CD4-positive, alpha-beta T cell treated with Interleukin-6 at 100 ng/mL for 8 hours (primary cell): ENCODE results near the gene PTPRB.
"Not testable (repeated sequence)": the region's sequence is repeated elsewhere in the genome, so short reads cannot be mapped to it uniquely, and the experiment has no call there.

ENCODE experiments used
- DNase-seq: peaks from one replicate; pipeline ENCODE4 v3.0.0-alpha.2; 2020; ENCODE audit warnings: mixed read lengths, low spot score

The PTPRB gene

DNA sequence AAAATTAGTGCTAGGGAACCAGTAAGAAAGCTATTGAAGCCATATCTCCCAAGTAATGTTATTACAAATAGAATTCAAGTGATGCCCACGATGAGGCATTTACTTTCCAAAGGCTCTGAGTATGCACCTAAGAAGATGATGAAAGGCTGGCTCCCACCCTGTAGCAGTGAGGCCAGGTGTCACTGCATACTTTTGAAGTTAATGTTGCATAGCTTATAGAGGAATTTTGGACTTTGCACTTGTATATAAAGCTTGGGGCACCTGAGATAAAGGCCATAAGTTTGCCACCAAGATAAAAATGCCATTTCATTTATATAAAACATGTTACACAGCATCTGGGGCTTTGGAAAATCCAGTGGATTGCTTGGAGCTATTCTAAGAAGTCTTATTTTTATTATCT, 96.2 kb downstream of the PTPRB start:
- no peak for DNase-seq

DNA sequence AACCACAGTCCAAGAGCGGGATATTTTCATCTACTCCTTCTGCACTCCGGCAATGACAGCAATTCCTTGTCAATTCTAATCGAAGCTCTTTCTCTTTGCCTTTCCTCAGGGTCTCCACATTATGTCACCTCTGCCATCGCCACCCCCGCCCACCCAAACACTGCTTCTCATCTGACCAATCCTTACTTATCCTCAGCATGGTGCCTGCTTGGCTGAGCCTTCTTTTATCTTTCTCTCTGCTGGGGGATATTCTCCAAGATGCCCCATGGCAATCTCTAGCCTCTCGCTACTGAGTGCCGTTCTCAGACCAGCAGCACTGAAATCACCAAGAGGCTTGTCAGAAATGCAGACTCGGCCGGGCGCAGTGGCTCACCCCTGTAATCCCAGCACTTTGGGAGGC, 100.6 kb downstream of the PTPRB start:
- no peak for DNase-seq

DNA sequence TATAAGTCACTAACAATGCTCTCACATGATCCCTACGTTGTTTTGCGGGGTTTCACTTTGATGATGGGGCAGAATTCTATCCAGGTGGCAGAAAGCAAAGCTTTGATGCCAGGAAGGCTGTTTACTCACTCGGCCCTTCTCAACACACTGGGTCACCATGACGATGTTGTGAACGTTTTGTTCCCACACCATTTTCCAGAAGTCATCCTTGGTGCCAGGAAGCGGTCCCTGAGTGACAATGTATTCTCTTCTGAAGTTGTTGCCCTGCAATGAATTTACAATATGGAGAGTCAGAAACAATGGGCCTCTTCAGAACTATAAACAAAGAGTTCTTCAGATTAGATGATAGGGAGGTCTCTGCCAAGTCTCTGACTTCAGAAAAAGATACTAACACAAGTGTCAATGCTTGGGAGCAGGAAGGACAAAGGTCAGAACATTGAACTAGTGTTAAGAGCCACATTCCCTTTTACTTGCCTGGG, 101.3 kb downstream of the PTPRB start:
- no peak for DNase-seq

DNA sequence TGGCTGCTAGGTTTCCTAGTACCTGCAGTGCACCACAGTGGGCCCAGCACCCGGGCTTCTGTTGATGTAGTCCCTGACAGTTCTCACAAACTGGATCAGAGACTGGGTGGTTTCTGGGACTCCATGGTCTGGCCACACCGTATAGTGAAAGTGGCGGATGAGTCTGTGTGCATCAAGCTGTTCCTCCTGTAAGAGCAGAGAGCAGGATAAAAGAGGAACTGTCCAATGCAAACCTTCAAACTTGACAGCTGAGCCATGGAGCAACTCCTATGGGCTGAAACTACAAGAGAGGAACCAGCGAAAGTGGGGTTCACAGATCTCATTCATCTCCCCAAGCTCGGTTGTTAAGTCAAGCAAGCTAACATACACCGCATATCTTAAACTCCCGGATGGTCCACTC, 102.8 kb downstream of the PTPRB start:
- DNase-seq: no peak

DNA sequence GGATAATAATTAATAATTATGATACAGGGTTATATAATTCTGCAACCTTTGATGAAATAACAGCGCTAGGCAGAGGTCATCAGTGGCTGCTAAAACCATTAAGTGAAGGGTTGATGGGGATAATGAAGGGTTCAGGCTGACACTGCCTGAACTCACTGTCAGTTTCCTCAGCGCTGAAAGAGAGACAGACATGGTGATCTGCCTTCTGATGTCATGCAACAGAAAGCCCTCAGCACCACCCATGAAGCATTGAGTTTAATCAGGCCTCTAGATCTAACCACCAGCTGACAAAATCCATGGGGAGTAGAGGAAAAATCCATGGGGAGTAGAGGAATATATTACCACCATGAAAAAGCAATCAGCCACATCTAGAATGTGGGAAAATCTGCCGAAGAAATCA, 107.6 kb downstream of the PTPRB start:
- no peak for DNase-seq

DNA sequence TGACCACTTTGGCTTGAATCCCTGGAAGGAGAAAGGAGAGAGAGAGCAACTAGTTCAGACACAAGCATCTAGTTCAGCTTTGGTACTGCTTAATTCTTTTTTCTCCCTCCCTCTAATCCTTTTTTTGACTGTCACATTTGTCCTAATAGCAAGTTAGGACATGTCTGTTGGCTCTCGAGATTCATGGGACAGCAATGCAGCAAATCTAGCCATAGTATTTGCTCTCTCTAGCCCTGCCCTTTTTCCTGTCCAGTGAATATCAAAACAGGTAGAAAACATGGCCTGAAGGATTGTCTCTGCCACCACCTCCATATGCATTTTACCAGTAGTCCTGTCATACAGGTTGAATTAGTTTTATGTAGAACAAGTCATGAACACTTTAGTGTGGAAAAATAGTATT, 116.4 kb downstream of the PTPRB start:
- DNase-seq: no peak

DNA sequence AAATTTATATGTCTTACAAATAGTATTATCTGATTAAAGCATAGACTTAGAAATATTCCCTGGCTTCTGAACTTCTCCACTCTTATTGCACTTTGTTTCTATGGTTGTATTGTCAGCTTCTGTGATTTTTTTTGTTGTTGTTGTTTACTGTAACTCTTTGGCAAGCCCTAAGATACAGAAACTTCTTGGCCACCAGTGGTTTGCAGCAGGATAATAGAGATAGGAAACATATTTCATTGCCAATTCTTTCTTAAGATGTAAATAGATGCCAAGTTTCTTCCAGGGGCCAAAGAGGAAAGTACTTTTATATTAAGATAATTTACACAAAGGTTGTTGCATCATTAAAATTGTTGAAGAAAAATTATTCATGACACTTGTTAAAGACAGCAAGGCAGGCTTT, 123.8 kb downstream of the PTPRB start:
- no peak for DNase-seq

DNA sequence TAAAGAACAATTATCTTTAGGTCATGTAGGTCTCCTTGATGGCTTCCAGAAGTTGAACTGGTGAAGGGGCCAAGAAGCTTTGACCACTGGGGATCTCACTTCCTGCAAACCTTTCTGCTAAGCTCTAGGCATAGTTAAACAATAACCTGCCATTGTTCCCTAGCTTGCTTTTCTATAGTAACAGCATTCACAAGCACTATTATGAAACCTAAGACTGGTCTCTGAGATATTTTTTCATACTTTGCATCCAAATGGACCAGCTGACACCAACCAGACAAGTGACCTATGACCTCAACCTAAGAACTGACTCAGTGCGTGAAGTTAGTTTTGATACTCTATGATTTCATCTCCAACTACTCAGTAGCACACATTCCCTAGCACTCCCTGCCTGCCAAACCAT, 129.1 kb downstream of the PTPRB start:
- no peak for DNase-seq

DNA sequence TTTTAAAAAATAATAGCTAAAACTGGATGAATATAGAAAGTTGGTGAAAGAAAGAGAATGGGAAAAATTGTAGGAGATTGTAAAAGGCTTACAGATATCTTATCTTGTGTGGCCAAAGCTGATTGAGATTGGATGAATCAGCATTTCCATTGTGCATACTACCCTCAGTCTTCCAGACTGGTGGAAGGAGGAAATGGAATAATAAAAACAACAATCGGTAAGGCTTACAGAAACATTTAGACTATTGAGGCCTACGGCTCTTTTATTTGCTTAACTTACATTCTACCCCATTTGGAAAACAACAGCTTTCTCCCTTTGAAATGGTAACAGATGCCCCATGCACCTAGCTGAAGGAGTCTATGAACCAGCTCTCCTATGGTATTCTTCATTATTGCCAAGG, 129.8 kb downstream of the PTPRB start:
- DNase-seq: no peak

DNA sequence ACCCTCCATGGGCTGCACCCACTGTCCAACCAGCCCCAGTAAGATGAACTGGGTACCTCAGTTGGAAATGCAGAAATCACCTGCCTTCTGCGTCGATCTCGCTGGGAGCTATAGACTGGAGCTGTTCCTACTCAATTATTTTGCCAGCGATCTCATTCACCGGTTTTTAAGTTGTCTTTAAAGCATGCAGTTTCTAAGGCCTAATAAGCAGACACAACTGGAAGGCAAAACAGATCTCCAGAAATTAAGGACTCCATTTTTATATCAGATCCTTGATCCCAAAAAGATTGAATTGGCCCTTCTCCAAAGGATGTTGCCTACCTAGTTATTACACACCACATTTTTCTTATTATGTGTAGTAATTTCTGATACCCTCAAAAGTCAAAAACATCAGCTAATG, 139.7 kb downstream of the PTPRB start:
- DNase-seq: no peak

DNA sequence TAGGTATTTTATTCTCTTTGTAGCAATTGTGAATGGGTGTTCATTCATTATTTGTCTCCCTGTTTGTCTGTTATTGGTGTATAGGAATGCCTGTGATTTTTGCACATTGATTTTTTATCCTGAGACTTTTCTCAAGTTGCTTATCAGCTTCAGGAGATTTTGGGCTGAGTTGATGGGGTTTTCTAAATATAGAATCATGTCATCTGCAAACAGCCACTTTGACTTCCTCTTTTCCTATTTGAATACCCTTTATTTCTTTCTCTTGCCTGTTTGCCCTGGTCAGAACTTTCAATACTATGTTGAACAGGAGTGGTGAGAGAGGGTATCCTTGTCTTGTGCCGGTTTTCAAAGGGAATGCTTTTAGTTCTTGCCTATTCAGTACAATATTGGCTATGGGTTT, 144.3 kb downstream of the PTPRB start:
- not testable (repeated sequence) for DNase-seq

DNA sequence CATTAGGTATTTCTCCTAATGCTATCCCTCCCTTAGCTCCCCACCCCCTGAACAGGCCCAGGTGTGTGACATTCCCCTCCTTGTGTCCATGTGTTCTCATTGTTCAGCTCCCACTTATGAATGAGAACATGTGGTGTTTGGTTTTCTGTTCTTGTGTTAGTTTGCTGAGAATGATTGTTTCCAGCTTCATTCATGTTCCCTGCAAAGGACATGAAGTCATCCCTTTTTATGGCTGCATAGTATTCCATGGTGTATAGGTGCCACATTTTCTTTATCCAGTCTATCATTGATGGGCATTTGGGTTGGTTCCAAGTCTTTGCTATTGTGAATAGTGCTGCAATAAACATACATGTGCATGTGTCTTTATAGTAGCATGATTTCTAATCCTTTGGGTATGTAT, 146.3 kb downstream of the PTPRB start:
- not testable (repeated sequence) for DNase-seq

DNA sequence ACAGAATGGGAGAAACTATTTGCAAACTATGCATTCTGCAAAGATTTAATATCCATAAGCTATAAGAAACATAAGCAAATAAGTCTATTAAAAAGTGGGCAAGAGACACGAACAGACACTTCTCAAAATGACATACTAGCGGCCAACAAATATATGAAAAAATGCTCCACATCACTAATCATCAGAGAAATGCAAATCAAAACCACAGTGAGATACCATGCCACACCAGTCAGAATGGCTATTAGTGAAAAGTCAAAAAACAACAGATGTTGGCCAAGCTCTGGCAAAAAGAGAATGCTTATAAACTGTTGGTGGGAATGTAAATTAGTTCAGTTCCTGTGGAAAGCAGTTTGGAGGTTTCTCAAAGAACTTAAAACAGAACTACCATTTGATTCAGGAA, 149.8 kb downstream of the PTPRB start:
- no peak for DNase-seq

DNA sequence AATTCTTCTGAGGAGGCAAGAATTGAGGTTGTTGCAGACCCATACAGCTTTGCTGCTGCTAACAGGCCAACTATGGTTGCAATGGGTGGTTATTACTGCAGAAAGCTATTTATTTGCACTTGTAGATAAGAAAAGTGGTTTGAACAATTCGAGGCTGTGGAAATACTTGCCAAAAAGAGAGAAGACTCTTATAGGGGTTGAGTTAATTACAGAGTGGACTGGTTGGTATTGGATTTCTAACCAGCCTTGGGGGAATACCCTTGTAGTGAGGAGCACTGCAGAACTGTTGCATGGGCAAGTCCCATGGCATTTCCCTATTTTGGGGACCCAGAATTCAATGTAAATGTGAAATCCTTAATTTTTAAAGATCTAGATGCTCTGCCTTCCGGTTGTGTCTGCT, 150.6 kb downstream of the PTPRB start:
- DNase-seq: no peak

DNA sequence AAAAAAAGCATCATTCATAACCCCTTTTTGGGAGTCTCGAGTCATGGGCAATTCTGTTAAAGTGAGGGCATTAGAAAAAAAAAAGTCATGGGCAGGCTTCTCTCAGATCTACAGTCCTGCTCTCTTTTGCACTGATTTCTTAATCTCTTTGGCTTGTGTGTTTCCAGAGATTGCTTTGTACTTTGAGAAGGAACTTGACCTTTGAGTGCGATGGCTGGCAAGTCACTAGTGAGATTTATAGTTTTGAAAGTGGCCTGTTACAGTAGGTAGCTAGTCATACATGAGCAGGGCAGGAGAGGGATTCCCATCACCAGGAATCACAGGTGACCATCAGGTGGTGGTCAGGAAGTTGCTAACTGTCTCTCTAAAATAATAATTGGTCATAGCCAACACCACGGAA, 151.5 kb downstream of the PTPRB start:
- DNase-seq: no peak

DNA sequence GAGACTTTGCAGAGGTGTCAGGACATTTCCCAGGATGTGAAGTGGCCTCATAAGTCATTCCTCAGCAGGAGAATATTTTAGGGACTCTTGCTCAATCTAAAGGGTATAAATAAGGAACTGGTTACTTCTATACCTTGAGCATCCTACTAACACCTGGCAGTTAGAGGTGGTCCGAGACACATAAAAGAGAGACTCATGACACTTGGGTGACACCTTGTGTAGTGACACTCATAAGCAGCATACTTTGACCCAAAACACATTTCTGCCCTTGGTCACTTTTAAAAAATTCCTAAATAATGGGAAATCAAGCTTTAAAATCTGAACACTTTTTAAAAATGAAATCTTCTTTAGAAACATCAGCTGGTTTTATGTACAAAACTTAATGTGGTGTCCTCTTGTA, 152.8 kb downstream of the PTPRB start:
- DNase-seq: no peak

DNA sequence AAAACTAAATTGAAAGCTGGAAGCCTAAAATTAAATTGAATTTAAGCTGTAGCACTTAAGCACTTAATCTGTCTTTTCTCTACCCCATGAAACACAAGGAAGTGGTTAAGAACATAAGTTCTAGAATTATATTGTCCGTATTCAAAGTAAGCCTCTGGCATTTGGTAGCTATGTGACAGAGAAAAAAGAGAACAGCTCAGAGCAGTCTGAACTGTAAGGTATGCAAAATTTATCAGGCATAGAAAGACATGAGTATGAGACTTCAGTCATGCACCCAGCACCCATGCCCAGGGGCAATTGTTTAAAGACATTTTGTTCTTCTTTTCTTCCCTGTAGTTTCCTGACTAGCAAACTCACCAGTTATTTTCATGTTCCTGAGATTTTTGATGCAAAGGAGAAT, 154.5 kb downstream of the PTPRB start:
- DNase-seq: no peak

DNA sequence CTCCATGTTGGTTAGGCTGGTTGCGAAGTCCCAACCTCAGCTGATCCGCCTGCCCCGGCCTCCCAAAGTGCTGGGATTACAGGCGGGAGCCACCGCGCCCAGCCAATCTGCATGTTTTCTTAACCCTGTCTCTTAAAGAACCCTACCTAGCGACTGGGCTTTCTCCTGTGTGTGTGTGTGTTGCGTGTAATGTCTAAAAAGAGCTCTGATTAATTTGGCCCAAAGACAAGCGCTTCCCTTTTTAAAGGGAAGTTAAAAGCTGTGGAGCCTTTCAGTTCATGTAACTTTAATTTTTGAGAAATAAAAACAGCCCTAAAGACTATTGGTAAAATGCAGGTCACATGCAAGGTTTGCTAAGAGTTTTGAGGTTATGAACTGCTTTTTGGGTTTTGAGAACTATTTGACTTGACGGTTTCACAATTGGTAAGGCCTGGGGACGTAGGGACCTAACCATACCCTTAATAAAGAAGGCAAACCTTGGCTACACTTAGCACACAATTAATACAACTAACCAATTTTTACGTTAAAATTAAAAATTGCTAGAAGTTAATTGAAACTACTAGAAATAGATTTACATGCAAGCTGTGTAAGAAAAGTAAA, 167.9 kb downstream of the PTPRB start:
- no peak for DNase-seq

DNA sequence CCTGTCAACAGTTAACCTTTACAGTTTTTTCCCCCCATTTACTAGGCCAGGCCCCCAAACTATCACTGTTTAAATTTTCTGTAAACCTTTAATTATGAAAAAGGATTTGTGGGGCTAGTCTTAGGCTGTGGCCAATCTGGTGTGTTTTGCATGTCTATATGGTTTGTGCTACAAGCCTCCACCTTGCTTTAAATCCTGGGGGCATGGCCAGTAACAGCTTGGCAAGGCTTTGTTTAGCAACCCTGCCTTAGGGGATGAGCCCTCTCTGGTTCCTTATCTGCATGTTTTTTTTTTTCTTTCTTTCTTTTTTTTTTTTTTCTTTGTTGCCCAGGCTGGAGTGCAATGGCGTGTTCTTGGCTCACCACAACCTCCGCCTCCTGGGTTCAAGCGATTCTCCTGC, 168.5 kb downstream of the PTPRB start:
- no peak for DNase-seq

DNA sequence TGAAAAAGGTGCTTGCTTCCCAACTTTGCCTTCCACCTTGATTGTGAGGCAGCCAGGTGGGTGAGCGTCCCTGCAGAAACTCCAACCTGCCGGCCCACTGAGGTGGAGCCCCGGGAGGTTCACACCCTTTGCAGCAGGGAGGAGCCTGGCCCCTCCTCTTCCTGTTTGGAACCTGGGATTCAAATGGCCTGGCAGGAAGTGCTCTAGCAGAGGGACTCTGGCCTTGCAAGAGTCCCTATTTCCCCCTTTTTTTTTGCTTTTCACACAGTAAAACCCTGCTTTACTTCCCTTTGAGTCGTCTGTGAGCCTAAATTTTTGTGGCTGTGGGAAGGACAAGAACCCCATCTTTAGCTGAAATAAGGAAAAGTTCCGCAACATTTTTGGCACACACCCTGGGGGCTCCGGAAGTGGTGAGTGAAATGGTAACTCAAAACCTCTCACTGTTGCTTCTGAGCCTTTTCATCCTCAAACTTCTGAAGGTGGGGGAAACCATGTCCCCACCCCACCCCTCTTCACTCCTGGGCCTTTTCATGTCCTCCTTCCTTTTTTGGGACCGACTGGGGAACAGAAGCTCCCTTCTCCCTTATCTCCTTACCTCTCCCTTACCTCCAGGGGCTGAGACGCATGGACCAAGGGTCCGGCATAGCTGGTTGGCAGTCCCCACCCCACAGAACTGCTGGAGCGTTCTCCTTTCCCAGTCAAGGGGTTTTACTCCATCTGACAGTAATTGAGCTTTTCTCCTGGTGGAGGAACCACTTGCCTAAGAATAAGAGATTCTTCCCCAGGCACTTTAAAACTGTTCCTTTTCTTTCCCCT, 169.1 kb downstream of the PTPRB start:
- no peak for DNase-seq

DNA sequence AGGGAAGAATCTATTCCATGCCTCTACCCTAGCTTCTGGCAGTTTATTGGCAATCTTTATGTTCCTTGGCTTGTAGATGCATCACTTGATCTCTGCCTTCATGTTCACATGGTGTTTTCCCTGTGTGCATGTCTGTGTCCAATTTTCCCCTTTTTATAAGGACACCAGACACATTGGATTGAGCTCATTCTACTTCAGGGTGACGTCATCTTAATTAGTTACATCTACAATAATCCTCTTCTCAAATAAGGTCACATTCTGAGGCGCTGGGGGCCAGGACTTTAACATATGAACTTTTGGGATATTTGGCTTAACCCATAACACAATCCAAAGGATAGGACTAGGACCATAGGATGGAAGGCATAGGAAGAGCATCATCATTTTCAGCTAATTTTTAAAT, 169.8 kb downstream of the PTPRB start:
- DNase-seq: no peak

DNA sequence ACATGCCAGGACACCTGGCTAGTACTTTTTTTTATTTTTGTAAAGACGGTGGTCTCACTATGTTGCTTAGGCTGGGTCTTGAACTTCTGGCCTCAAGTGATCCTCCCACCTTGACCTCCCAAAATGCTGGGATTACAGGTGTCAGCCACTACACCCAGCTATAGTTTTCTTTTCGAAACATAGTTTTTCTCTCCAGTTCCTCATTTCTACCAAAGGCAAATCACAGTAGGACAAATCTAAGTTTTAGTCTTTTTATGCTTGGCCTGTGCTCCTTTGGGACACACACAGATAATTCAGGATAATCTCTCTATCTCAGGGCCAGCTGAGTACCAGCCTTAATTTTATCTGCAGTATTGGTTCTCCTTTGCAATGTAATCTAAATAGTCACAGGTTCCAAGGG, 170.5 kb downstream of the PTPRB start:
- no peak for DNase-seq
